ENCODE results near the gene ZNF827.

- TF ChIP-seq, protein P1, sequence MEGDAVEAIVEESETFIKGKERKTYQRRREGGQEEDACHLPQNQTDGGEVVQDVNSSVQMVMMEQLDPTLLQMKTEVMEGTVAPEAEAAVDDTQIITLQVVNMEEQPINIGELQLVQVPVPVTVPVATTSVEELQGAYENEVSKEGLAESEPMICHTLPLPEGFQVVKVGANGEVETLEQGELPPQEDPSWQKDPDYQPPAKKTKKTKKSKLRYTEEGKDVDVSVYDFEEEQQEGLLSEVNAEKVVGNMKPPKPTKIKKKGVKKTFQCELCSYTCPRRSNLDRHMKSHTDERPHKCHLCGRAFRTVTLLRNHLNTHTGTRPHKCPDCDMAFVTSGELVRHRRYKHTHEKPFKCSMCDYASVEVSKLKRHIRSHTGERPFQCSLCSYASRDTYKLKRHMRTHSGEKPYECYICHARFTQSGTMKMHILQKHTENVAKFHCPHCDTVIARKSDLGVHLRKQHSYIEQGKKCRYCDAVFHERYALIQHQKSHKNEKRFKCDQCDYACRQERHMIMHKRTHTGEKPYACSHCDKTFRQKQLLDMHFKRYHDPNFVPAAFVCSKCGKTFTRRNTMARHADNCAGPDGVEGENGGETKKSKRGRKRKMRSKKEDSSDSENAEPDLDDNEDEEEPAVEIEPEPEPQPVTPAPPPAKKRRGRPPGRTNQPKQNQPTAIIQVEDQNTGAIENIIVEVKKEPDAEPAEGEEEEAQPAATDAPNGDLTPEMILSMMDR (IDR thresholded peaks at IDR 0.05), result no peak
- no peak for TF ChIP-seq POLR2A (IDR thresholded peaks at IDR 0.05)
Measured at GRCh38 chr4:145812919-145813318, 125.7 kb downstream of the ZNF827 start.
